Colonic mucosa (tissue), 4 donors: Measurements from ENCODE around the gene EPB41L3. TPM values are rescaled to one million over a fixed set of nuclear protein-coding genes. Genes with fewer than 3 reads are reported as not detected.

Experiments used
- DNase-seq: peaks from one replicate; pipeline ENCODE4 v3.0.0-alpha.2; 2020
- H3K27ac ChIP-seq: fragments of 200-600 bp; one replicate; pipeline ENCODE4 v1.8.0; 2021
- H3K27me3 ChIP-seq: fragments of 200-600 bp; one replicate; pipeline ENCODE4 v1.8.0; 2021
- H3K36me3 ChIP-seq: fragments of 200-600 bp; one replicate; pipeline ENCODE4 v1.8.0; 2021
- H3K4me1 ChIP-seq: fragments of 200-600 bp; one replicate; pipeline ENCODE4 v1.8.0; 2021; ENCODE audit warnings: mild to moderate bottlenecking
- H3K4me3 ChIP-seq: fragments of 200-600 bp; one replicate; pipeline ENCODE4 v1.8.0; 2021
- H3K9ac ChIP-seq, 2 donors: one replicate each; pipeline ENCODE4 v1.7.0; 2013; ENCODE audit warnings: control low read depth in 2 of 2, low read depth in 2 of 2, low read length in 2 of 2
- H3K9me3 ChIP-seq: fragments of 200-600 bp; one replicate; pipeline ENCODE4 v1.8.0; 2021
- intact Hi-C: fragments of 100-400 bp; cut with DNase I; formaldehyde crosslinking; loops from one replicate; pipeline ENCODE4 v1.14.1; 2022
- total RNA-seq, 2 donors: library from RNA; stranded (reverse); fragmentation: NEBNext Ultra II Directional in 1 of 2; extraction: Animal tissue kit (Norgen Biotek cat#: 25700) in 1 of 2; gene quantifications; one replicate each; pipeline ENCODE4 v1.2.1, GENCODE V29; 2021
- TF ChIP-seq, protein P1 (sequence below): fragments of 200-600 bp; IDR thresholded peaks from one replicate; pipeline ENCODE4 v1.8.0; 2022; ENCODE audit warnings: antibody characterized with exemption, mild to moderate bottlenecking
- donor health status: healthy.
- donor health status: DM: no; HTN: no; CAD: no.
- donor health status: DM: no; HTN: no; CAD: no.

The EPB41L3 gene
- total RNA-seq, 2 donors from 2014 or later: 43.3 to 78.0 TPM

- no peak overlapping the region for H3K9ac ChIP-seq
- TF ChIP-seq, protein P1, sequence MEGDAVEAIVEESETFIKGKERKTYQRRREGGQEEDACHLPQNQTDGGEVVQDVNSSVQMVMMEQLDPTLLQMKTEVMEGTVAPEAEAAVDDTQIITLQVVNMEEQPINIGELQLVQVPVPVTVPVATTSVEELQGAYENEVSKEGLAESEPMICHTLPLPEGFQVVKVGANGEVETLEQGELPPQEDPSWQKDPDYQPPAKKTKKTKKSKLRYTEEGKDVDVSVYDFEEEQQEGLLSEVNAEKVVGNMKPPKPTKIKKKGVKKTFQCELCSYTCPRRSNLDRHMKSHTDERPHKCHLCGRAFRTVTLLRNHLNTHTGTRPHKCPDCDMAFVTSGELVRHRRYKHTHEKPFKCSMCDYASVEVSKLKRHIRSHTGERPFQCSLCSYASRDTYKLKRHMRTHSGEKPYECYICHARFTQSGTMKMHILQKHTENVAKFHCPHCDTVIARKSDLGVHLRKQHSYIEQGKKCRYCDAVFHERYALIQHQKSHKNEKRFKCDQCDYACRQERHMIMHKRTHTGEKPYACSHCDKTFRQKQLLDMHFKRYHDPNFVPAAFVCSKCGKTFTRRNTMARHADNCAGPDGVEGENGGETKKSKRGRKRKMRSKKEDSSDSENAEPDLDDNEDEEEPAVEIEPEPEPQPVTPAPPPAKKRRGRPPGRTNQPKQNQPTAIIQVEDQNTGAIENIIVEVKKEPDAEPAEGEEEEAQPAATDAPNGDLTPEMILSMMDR: no peak
- H3K4me3 ChIP-seq: no peak overlapping the region
- H3K27me3 ChIP-seq: no peaks in the 10 kb centered on the region
- no peak overlapping the region for H3K27ac ChIP-seq
- no peak for DNase-seq
- no peaks in the 10 kb centered on the region for H3K4me1 ChIP-seq
- H3K9me3 ChIP-seq: no peaks in the 10 kb centered on the region
- intact Hi-C loops: no loop called here
- no peaks in the 10 kb centered on the region for H3K36me3 ChIP-seq
Measured at GRCh38 chr18:5350636-5351035, 193.2 kb downstream of the EPB41L3 start.

Other genes with a start within 250 kb of the EPB41L3 start
- 10 to 100 TPM; 10.7 to 11.8 TPM for gene ZBTB14, start 248.3 kb downstream of the EPB41L3 start, total RNA-seq